HG03039 (cell line): ENCODE data around the gene PLXNA4.

Experiments
- ATAC-seq: cut with Tn5 transposase; IDR thresholded peaks from one replicate; pipeline ENCODE4 v1.9.1; 2021; ENCODE audit warnings: mild to moderate bottlenecking, moderate library complexity; ENCODE audit not compliant: unreplicated experiment

Gene PLXNA4

DNA sequence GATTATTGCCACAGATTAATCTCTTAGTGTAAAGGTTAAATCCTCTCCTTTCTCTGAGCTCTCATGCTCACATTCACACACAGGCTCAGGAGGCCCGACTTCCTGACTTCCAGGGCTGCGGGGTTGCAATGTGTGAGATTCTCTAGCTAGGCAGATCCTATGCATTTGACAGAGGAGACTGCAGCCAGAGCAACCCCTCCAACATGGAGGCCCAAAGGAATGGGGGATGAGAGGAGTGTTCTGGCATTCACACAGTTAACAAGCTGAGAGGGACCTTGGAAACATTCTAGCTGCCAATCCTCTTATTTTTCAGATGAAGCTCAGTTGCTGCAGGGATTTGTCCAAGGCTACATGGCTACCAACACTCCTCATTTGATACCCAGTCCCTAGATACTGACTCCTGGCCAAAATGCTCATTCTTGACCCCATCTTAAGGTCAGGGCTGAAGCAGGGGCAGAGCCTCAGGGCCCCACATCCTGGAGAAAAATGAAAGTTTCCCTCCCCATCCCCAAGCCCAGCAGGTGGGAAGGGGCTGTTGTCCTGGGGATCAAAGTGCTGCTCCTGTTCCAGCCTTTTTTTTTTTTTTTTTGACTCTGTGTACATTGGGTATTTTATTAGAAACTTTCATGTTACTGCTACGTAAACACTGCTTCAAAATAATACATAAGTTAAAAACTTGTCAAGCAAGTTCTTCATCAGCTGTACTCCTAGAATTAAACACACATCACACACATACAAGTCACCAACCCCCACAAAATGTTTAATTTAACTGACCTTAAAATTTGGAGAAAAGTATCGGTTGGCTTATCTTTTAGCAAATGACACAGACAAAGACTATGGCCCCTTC is 325.6 kb downstream of the PLXNA4 start:
- ATAC-seq = no peak

DNA sequence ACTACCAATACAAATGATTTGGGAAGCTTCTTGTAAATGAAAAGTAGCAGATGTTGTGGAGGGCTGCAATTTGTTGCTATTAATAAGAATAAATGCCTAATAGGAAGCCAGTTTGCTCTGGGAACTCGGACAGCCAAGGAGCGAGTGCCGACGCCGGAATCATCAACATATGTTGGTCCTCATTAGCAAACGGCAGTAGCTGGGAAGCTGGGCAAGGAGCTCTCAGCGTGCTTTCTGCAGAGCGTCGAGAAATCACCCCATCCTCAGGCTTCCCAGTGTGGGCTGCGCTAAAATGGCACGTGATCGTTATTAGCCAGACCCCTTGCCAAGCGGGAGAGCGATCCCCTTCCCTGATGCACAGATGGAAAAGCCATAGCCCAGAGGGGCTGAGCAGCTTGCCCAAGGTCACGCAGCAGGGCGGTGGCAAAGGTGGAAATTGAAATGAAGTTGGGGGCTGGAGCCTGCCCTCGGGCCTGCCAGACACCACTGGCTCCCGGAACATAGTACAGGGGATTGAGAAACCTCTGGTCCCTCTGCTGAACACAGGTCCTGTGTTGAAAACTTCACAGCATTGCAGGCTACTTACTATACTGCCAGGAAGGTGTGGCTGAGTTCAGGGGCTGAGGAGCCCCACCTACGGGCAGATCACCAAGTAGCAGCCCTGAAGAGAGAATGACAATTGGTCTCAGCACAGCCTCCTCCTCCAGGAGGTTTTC is 326.9 kb downstream of the PLXNA4 start:
- ATAC-seq = no peak

- ATAC-seq = no peak
Observed at GRCh38 chr7:132248841-132249240, 327.4 kb downstream of the PLXNA4 start.

GRCh38 chr7:132247995-132248618 is 328.2 kb downstream of the PLXNA4 start:
- ATAC-seq = no peak

DNA sequence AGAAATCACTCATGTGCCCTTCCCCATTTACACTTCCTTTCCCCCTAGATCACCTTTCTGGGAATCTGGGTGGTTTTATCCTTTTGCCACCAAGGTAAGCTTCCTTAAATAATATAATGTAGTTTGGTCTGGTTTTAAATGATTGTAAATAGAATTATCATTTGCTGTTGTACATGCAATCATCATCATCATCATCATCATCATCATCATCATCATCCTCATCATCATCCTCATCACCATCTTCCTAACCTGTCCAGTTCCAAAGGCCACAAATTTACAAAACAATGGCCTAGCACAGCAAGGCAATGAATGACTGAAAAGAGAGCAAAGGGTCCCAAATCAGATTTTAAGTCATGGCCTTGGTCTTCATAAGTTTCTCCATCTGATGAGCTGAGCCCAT is 329.7 kb downstream of the PLXNA4 start:
- ATAC-seq = no peak

DNA sequence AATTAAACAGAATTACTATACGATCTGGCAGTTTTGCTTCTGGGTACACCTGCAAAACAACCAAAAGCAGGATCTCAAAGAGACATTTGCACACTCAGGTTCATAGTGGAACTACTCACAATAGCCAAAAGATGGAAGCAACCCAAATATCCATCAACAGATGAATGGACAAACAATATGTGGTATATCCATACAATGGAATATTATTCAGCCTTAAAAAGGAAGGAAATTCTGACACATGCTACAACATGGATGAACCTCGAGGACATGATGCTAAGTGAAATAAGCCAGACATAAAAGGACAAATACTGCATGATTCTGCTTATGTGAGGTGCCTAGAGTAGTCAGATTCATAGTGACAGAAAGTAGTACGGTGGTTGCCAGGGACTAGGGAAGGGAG is 330.7 kb downstream of the PLXNA4 start:
- no peak for ATAC-seq

DNA sequence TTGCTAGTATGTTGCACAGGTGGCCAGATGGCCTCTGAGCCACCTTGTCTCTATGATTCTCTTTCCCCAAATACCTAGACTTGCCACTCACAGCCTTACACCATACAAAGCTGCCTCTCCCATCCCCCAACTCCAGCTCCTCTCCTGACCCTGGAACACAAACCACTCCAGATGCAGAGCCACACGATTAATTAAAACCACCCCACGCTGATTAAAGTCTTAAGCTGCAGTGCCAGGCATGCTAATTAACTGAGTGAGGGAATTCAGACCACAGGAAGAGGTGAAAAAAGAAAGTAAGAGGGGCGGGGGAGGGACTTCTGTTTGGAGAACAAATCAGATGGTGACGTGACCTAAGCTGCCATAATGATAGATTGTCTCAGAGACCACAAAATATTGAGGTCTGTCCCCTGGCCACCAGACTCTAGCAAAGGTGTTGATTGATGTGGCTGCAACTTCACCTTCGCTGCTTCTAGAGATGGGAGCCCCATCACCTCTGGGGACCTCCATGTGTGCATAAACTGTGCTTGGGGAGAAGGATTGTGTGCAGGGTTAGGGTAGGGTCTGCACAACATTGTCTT is 331.3 kb downstream of the PLXNA4 start:
- ATAC-seq = no peak

DNA sequence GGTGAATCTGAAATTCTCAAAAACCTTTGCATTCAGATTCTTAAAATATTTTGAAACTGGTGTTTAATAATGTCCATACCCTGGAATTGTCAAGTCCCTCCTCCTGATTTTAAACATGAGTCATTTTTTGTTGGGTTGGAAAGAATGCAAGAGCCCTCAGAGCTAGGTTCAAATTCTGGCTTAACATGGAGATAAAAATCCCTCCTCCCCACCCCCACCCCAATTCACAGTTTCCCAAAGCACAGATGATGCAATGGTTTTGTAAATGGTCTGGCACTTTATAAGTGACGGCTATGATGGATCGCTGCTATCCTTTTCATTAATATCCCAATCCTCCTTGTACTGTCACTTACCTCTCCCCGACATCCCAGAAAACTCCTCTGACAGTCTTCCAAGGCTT is 332.8 kb downstream of the PLXNA4 start:
- ATAC-seq = no peak

- ATAC-seq = no peak
Observed at GRCh38 chr7:132243051-132243450, 333.2 kb downstream of the PLXNA4 start.

DNA sequence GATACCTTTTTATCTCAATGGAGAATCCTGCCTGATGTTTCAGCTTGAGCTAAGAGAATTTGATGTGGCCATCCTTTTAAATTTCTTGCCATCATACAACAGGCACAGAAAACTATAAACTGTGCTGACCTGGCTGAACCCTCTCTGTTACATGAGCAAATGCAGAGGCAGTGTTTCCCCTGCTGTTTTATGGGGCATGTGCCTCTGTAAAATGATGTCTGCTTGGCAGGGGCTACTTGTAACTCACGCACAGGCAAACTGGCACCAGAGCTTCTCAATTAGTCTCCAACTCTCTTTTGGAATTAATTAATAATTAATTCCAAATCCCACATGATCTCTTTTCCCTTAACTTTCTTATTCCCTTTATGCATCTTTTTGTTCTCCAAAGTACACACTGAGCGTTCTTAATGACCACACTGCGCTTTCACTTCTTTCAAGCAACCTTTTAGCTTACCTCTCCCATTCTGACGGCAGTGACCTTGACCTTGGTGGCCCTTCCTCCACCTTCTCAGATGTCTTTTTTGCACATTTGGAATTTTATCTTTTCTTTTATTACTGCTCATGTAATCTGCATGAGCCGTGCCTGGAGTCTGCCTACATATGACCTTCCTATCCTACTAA is 334.0 kb downstream of the PLXNA4 start:
- ATAC-seq = no peak

- no peak for ATAC-seq
Observed at GRCh38 chr7:132240821-132241422, 335.3 kb downstream of the PLXNA4 start.

DNA sequence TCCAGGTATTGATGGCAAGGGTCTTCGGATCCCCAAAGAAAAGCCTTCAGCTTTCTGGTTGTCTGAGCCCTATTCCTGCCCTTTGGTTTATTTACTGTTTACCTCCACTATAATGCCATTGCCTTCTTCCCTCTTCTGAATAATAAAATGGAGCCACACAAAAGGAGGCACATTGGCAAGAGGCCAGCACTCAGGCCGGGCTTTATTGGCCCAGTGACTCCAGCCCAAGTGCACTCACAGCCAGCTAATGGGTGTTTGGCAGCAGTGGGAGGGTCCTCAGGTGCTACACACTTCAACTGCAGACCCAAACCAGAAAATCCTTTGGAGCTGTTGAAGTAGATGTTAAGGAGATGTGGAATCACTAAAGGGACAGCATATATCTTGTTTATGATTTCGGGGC is 336.0 kb downstream of the PLXNA4 start:
- ATAC-seq = no peak

DNA sequence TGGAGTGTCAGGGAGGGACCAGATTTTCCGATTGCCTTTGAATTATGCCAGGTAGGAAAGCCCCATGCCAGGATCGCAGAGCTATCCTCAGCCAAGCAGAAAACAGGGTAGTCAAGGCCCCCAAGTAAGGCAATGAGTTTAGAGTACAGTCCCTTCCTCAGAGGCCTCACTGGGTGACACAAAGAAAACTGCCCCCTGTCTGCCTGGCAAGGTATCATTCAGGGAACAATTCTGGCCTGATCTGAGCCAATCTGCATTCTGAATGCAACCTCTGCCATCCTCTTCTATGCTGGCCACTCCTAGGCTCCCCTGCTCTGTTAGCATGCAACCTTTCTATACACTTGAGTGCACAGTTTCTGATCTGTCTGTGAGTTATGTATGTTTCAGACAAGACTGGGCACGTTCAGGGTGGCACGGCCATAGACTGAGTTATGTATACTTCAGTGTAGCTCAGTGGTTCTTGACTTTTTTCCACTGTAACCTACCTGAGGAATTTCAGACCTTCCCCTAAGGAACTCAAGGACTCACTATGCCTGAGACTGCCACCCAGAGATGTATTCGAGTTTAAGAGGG is 336.8 kb downstream of the PLXNA4 start:
- ATAC-seq = no peak

DNA sequence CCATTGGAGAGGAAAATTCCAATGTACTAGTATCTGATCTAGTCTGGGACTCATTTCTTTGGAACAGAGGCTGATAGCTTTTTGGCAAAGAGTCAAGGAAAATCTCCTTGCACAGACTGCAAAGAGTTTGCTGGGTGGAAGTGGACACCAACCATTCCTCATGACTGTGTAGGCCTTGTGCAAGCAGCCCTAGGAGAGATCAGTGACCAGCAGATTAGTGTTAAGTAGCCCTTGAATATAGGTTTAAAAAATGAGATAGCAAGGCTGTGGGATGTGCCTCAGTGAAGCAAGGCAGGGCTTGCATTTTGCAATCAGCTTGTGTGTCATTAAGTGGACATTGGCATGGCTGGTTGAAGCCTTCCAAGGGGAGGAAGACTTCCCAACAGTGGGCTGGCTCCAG is 341.6 kb downstream of the PLXNA4 start:
- ATAC-seq = no peak

DNA sequence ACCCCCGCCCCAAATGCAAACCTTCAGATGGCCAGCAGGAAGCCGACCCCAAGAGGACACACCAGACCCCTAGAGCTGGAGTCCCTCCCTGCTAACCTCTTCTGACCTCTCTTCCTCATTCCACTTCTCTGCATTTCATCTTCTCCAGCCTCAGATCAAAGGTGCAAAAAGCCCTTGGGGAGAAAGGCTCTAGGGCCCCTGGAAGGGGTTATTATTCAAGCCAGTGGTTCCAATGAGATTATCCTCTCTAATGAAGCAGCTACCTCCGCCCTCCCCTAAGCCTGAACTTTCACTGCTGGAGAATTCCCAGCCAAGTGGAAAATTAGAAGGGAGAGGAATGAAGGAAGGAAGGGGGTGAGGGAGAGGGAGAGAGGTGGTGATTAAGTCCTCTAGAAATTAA is 343.9 kb downstream of the PLXNA4 start:
- no peak for ATAC-seq

DNA sequence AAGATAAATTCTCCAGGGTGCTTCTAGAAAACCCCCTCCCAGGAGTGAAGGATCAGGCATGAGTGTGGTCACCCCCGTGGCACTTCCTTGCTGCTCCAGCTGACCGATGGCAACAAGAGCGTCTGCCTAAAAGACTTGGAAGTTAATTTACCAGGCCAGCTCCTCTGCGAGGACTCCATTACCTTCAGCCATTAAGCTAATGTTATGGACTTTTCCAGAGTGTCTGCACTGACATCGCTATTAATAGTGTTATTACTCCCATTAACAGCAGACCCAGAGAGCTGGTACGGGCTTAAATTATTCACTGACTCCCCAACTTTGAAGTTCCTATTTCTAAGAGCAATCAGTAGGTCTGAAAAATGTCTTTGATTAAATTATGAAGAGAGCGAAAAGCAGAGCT is 345.8 kb downstream of the PLXNA4 start:
- ATAC-seq = no peak

- no peak for ATAC-seq
Observed at GRCh38 chr7:132228240-132228639, 348.0 kb downstream of the PLXNA4 start.

DNA sequence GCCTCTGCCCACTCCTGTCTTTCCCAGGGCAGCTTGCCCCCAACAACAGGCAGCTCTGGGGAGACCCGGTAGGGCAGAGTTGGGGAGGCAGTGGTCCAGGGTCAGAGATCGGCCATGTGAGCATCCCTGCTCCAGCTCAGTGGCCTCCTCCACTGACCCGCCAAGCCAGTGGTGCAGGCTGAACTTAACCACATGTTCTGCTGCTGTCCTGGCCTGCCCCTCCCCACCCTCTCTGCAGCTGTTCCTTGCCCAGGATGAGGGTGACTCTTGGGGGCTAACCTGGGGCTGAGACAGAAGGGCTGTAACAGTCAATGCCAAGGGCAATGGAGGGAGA is 349.3 kb downstream of the PLXNA4 start:
- ATAC-seq = no peak

DNA sequence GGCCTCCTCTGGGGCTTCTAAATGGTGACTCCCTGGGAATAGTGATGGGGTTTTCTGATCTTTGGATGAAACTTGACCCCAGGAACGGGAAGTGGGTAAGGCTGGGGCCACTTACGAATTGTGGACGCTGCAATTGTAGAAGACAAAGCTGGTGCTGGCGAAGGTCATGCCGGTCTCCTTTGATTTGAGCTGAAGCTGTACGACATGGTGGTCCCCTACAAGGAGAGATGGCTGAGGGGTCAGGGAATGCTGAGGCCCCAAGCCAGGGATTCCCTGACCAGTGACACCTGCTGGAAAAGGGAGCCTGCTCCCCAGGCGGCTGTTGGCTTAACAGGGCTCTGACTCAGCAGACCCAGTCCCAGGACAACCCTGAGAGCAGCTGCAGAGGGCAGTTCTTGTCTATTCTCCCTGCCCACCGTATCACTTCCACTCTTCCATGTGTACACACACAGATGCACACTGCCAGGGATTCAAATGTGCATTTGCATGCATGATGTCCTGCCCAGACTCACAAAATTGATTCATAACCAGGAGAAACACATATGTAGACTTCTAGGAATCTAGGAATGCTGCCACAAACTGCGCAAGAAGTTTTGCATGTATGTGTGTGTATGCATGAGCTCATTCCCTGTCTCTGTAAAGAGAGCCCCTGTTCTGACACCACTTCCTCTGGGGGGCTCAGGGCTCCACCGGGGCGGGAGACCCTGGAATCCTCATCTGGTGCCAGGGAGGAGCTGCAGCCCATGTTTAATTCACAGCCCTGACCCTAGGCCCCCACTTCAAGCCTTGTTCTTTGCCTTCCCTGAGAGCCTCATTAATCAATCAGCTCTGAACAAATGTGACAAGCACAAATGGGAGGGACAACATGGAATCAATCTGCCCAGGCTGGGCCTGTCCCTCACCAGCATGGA is 350.0 kb downstream of the PLXNA4 start:
- ATAC-seq = no peak
